ENCODE measurements around the gene ESPNL.
"Not testable (repeated sequence)": the region's sequence is repeated elsewhere in the genome, so short reads cannot be mapped to it uniquely, and the experiment has no call there.

Gene ESPNL, protein sequence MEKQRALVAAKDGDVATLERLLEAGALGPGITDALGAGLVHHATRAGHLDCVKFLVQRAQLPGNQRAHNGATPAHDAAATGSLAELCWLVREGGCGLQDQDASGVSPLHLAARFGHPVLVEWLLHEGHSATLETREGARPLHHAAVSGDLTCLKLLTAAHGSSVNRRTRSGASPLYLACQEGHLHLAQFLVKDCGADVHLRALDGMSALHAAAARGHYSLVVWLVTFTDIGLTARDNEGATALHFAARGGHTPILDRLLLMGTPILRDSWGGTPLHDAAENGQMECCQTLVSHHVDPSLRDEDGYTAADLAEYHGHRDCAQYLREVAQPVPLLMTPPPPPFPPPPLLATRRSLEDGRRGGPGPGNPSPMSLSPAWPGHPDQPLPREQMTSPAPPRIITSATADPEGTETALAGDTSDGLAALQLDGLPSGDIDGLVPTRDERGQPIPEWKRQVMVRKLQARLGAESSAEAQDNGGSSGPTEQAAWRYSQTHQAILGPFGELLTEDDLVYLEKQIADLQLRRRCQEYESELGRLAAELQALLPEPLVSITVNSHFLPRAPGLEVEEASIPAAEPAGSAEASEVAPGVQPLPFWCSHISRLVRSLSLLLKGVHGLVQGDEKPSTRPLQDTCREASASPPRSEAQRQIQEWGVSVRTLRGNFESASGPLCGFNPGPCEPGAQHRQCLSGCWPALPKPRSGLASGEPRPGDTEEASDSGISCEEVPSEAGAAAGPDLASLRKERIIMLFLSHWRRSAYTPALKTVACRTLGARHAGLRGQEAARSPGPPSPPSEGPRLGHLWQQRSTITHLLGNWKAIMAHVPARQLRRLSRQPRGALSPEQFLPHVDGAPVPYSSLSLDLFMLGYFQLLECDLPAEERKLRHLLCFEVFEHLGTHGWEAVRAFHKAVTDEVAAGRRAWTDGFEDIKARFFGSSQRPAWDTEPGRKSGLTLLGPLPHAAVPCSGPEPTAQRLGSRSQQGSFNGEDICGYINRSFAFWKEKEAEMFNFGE

GRCh38 chr2:238100049-238100820, at the start of gene ESPNL:
TSS of gene ESPNL (plus strand) at chr2:238100340. CDS start at chr2:238100420, 80 bp downstream.
- DNase-seq: no peak

GRCh38 chr2:238053191-238053776, 46.9 kb upstream of the ESPNL start:
- DNase-seq: no peak

- no peak for DNase-seq
Measured at GRCh38 chr2:238055841-238056240, 44.3 kb upstream of the ESPNL start.

GRCh38 chr2:238057696-238058575, 42.2 kb upstream of the ESPNL start:
- DNase-seq: not testable (repeated sequence)

DNA sequence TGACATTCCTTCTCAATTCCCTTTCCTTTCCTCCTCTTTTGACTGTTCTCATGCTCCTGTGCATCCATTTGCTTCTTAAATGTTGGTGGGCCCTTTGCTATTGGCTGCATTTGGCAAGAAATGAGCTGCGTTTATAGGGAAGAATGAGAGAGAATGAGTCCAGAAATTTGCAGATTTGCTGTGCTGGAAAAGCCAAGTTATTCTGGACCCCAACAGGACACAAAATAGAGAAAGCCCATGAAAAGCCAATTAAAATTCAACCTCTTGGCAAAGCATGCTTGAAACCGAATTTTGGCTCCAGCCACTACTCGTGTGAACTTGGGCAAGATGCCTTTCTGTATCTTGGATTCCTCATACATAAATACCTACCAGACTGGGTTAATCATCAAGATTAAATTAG, 40.6 kb upstream of the ESPNL start:
- no peak for DNase-seq

GRCh38 chr2:238060096-238060541, 40.0 kb upstream of the ESPNL start:
- no peak for DNase-seq

DNA sequence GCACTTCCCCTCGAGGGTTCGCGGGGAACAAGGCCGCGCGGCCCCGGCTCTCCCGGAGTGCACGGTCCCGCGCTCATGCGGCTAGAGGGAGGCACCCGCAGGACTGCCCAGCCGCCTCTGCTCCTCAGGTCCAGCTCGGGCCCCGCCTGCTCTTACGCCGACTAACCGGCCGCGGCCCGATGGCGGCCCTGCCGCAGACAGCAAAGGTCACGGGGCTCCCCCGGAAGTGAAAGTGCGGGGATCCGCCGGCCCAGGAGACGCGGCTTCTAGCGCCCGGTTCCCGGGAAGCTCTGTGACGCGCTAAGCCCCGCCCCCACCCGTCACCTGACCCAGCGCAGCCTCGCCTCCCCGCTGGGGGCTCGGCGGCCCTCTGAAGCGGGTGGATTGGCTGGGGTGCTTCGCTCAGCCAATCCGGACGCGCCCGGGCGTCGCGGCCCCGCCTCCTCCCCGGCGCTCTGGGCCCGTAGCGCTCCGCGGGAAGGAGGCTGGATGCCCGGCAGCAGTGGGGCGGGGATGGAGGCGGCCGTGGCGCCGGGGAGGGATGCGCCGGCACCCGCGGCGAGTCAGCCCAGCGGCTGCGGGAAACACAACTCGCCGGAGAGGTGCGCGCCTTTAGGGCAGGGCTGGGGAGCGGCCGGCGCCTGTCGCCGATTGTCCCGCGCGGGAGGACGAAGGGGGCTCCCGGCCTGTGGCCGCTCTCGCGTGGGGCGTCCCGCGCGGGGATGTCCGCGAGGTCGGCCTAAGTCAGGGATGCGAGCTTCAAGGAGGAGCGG, 39.4 kb upstream of the ESPNL start, which contains the start of gene SCLY:
TSS of gene SCLY (plus strand) at position 460 of the 773 bp plus-strand sequence. CDS start at position 514, 54 bp downstream.
- DNase-seq: peak; percentile 99

DNA sequence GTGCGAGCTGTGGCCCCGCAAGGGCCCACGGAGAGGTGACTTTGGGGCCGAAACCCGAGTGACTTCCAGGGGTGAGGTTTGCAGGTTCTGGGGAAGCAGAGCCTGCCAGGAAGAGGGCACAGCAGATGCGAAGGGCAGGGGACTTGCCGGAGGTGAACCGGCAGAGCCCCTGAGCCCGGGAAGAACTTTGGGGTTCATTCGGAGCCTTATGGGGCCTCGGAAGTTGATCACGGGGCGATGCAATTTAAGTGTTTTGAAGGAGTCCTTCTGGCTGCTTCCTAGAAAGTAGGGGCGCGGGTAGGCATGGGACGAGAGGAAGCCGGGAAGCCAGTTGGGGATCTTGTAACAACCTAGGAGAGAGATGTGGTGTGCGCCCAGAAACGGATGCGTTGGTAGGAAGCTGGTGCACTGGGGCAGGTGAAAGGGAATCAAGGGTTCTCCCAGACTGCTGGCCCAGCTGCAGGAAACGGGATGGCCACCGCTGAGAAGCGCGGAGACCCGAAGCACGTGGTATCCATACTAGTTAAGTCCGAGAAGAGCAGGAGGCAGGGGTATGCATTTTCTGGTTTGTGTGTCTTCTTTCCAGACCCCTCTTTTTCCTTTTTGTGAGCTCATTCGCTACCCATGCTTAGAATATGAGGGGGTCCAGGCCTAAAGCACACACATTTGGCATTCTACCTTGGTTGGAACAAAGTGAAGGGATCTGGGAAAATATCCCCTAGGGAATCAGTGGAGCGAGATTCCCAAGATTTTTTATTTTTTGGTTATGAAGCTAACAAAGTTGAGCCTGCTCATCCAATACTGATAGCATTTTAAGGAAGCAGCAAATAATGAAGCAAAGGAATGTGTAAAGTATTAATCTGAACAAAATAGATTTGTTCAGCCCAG, 38.6 kb upstream of the ESPNL start:
- peak; percentile 50 for DNase-seq

- no peak for DNase-seq
Measured at GRCh38 chr2:238063414-238064189, 36.5 kb upstream of the ESPNL start.

DNA sequence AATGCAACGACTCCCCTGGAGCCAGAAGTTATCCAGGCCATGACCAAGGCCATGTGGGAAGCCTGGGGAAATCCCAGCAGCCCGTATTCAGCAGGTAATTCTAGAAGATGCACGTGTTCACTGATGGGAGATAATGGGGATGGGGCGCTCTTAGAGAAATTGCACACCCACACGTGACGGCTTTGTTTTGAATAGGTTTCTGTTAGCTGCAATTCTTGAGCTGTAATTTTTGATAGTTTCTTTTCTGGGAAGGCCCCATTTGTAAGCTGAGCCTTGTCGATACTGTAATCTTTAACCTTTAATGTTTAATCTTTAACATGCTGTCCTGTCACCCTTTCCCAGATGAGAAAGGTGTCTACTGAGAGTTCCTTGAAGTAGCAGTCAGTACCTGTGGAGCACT, 35.8 kb upstream of the ESPNL start:
- no peak for DNase-seq

DNA sequence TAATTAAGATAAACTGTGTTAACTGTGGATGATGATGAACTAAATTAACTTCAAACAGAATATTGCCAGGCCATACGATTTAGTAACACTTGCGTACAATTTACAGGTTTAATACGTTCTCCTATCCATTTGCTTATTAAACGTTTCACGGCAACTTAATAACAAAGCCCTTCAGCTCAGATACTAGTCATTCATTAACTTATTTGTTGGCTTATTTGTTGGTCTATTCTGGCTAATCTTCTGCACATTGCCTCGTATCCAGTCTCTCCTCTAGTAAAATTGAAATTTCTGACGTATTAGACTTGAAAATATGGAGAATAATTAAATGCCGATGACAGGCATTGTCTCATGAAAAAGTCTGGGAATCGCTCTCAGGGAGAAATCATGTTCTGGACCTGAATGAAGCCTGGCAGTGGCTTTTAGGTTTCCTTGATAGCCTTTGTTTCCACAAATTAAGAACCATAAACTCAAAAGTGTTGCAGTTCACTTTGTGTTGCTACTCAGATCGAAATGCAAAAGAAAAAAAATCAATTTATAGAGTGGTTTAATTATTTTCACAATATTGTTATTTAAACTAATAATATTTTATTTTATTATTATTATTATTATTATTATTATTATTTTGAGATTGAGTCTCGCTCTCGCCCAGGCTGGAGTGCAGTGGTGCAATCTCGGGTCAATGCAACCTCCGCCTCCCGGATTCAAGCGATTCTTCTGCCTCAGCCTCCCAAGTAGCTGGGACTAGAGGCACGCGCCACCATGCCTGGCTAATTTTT, 34.9 kb upstream of the ESPNL start:
- no peak for DNase-seq

DNA sequence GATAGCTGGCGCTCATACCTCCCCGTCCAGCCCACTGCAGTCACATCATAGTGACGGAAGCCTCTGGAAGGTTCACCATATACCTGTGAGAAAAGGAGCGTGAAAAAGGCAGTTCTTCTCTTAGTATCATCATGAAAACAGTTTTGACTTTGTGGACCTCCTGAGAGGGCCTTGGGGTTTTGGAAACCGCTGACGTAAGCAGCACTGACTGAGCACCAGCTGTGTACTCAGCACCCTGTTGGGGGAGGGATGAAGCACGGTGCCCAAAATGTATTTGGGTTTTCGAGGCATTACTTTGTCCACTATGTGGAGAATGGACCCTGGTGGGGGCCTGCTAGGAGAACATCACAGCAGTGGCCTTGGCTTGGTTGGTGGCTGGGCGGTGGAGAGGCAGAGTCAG, 33.9 kb upstream of the ESPNL start:
- no peak for DNase-seq

GRCh38 chr2:238066718-238067117, 33.4 kb upstream of the ESPNL start:
- DNase-seq: not testable (repeated sequence)

DNA sequence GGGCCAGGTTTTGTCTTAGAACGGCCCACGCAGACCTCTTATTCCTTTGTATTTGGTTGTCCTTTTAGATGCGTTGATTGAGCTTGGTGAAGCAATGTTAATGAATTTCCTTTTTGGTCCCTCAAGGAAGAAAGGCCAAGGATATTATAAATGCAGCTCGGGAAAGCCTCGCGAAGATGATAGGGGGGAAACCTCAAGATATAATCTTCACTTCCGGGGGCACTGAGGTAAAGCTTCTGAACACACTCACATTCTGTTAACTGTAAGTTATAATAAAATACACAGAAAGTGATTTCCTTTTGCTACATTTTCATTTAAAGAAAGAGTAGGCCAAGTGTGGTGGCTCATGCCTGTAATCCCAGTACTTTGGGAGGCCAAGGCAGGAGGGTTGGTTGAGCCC, 32.2 kb upstream of the ESPNL start:
- DNase-seq: no peak

DNA sequence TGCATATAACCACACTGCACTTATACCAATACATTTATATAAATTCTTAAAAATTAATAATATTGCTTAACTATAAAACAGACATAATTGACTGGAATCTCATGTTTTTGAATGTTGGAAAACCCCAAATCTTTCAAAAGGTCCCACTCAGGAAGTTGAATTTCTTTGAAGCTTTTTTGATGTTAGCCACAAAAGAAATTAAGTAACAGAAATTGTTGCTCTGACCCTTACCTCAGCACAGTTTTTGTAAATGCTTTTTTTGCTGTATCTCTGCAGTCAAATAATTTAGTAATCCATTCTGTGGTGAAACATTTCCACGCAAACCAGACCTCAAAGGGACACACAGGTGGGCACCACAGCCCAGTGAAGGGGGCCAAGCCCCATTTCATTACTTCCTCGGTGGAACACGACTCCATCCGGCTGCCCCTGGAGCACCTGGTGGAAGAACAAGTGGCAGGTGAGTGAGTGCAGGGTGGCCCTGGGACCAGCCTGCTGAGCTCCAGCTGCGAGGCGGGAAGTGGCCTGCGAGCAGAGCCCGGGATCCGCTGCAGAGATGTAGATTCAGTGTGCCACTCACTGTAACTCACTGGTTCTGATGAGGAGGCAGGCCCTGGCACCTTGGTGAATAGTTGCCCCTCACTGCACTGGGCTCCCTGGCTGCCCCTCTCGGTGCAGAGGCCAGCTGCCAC, 31.0 kb upstream of the ESPNL start:
- DNase-seq: peak; percentile 19

GRCh38 chr2:238069877-238070276, 30.3 kb upstream of the ESPNL start:
- DNase-seq: no peak

DNA sequence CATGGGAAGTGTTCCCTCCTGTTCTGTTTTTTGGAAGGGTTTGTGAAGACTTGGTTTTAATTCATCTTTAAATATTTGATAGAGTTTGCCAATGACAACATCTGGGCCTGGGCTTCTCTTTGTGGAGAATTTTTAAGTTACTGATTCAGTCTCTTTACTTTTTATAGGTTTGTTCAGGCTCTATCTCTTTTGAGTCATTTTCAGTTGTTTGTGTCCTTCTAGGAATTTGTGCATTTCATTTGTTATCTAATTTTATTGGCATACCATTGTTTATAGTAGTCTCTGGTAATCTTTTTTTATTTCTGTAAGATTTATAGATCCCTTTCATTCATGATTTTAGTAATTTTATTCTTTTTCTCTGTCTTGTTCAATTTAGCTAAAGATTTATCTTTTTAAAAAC, 24.7 kb upstream of the ESPNL start:
- no peak for DNase-seq

Data from CD4-positive, alpha-beta T cell treated with Interleukin-17A for 4 hours (primary cell).